HUES64 (cell line): ENCODE data around the gene RAB8A.
"Not testable (repeated sequence)": the region's sequence is repeated elsewhere in the genome, so short reads cannot be mapped to it uniquely, and the experiment has no call there.

Experiments used
- H3K27ac ChIP-seq: 2 replicates; pipeline ENCODE4 v1.7.0; 2013; ENCODE audit warnings: low read depth, low read length, inconsistent platforms
- H3K27me3 ChIP-seq: 2 replicates; pipeline ENCODE4 v1.6.1; 2013; ENCODE audit warnings: mild to moderate bottlenecking, low read length; ENCODE audit not compliant: insufficient read depth
- H3K36me3 ChIP-seq: 2 replicates; pipeline ENCODE4 v1.6.1; 2013; ENCODE audit warnings: mild to moderate bottlenecking, low read length; ENCODE audit not compliant: insufficient read depth
- H3K4me1 ChIP-seq: 2 replicates; pipeline ENCODE4 v1.6.1; 2013; ENCODE audit warnings: mild to moderate bottlenecking, low read length, moderate library complexity; ENCODE audit not compliant: insufficient read depth
- H3K4me3 ChIP-seq: 2 replicates; pipeline ENCODE4 v1.5.1; 2013; ENCODE audit warnings: mild to moderate bottlenecking, low read length, moderate library complexity
- H3K9ac ChIP-seq: 2 replicates; pipeline ENCODE4 v1.6.1; 2013; ENCODE audit warnings: mild to moderate bottlenecking, low read depth, low read length
- H3K9me3 ChIP-seq: 2 replicates; pipeline ENCODE4 v1.6.1; 2013; ENCODE audit warnings: low read depth, low read length; ENCODE audit not compliant: insufficient read depth
- WGBS: fragments of 150-250, 120-280 bp; methylation state at CpG from one replicate; pipeline ENCODE4 v1.1.7; 2013; ENCODE audit warnings: missing lambda C conversion rate; 5-methylcytosine and 5-hydroxymethylcytosine counted together

The RAB8A gene

GRCh38 chr19:16117594-16118033, 5.9 kb downstream of the RAB8A start:
- H3K36me3 ChIP-seq: peaks cover 66% of the 10 kb centered on the region

GRCh38 chr19:16118489-16119033, 6.9 kb downstream of the RAB8A start:
- 96% methylated on average over 12 of the region's 12 CpGs for WGBS
- no peak overlapping the region for H3K9ac ChIP-seq

More at GRCh38 chr19:16117594-16118033, 5.9 kb downstream of the RAB8A start:
- no peak overlapping the region for H3K9ac ChIP-seq
- no peak overlapping the region for H3K4me3 ChIP-seq
- no peak overlapping the region for H3K27ac ChIP-seq
- no peaks in the 10 kb centered on the region for H3K9me3 ChIP-seq
- H3K4me1 ChIP-seq: peaks cover under 1% of the 10 kb centered on the region; the same call in 1 of the 2 replicates
- no peaks in the 10 kb centered on the region for H3K27me3 ChIP-seq
- 88% methylated on average over 11 of the region's 11 CpGs for WGBS

GRCh38 chr19:16119075-16119857, 7.6 kb downstream of the RAB8A start:
- not testable (repeated sequence) for H3K9me3 ChIP-seq, H3K4me3 ChIP-seq, H3K9ac ChIP-seq, H3K27me3 ChIP-seq, H3K27ac ChIP-seq, H3K4me1 ChIP-seq
- 97% methylated on average over 19 of the region's 19 CpGs for WGBS
- H3K36me3 ChIP-seq: peaks cover 71% of the 10 kb centered on the region

More at GRCh38 chr19:16118489-16119033, 6.9 kb downstream of the RAB8A start:
- H3K27me3 ChIP-seq: no peaks in the 10 kb centered on the region
- no peak overlapping the region for H3K4me3 ChIP-seq
- H3K27ac ChIP-seq: no peak overlapping the region
- peaks cover 69% of the 10 kb centered on the region for H3K36me3 ChIP-seq
- no peaks in the 10 kb centered on the region for H3K4me1 ChIP-seq
- no peaks in the 10 kb centered on the region for H3K9me3 ChIP-seq

- H3K27me3 ChIP-seq: no peaks in the 10 kb centered on the region
- no peak overlapping the region for H3K27ac ChIP-seq
- WGBS: 92% methylated on average over 5 of the region's 5 CpGs
- H3K9me3 ChIP-seq: no peaks in the 10 kb centered on the region
- H3K4me3 ChIP-seq: no peak overlapping the region
- no peaks in the 10 kb centered on the region for H3K4me1 ChIP-seq
- peaks cover 81% of the 10 kb centered on the region for H3K36me3 ChIP-seq
- no peak overlapping the region for H3K9ac ChIP-seq
Observed at GRCh38 chr19:16121141-16121540, 9.5 kb downstream of the RAB8A start.

GRCh38 chr19:16121967-16122366, 10.3 kb downstream of the RAB8A start:
- Histone ChIP-seq H3K9me3 (no peaks in the 10 kb centered on the region), H3K27me3 (no peaks in the 10 kb centered on the region), H3K27ac (no peak overlapping the region), H3K4me3 (no peak overlapping the region), H3K36me3 (peaks cover 84% of the 10 kb centered on the region), H3K4me1 (no peaks in the 10 kb centered on the region), H3K9ac (no peak overlapping the region)
- 96% methylated on average over 11 of the region's 11 CpGs for WGBS

- Histone ChIP-seq H3K9me3 (no peaks in the 10 kb centered on the region), H3K27ac (no peak overlapping the region), H3K9ac (no peak overlapping the region), H3K4me1 (no peaks in the 10 kb centered on the region), H3K4me3 (no peak overlapping the region), H3K27me3 (no peaks in the 10 kb centered on the region), H3K36me3 (peaks cover 94% of the 10 kb centered on the region)
- WGBS: 94% methylated on average over 14 of the region's 14 CpGs
Observed at GRCh38 chr19:16124953-16125352, 13.3 kb downstream of the RAB8A start.

- no peak overlapping the region for H3K9ac ChIP-seq
- 82% methylated on average over 10 of the region's 10 CpGs for WGBS
Observed at GRCh38 chr19:16125737-16126495, 14.2 kb downstream of the RAB8A start.

GRCh38 chr19:16127080-16127479, 15.4 kb downstream of the RAB8A start:
- no peaks in the 10 kb centered on the region for H3K4me1 ChIP-seq
- H3K9ac ChIP-seq: no peak overlapping the region
- H3K36me3 ChIP-seq: peaks cover 88% of the 10 kb centered on the region
- H3K4me3 ChIP-seq: no peak overlapping the region
- H3K27ac ChIP-seq: no peak overlapping the region
- H3K9me3 ChIP-seq: no peaks in the 10 kb centered on the region
- 85% methylated on average over 11 of the region's 11 CpGs for WGBS
- H3K27me3 ChIP-seq: no peaks in the 10 kb centered on the region

More at GRCh38 chr19:16125737-16126495, 14.2 kb downstream of the RAB8A start:
- Histone ChIP-seq H3K9me3 (no peaks in the 10 kb centered on the region), H3K4me3 (no peak overlapping the region), H3K36me3 (peaks cover 93% of the 10 kb centered on the region), H3K27me3 (no peaks in the 10 kb centered on the region), H3K4me1 (no peaks in the 10 kb centered on the region), H3K27ac (no peak overlapping the region)

- Histone ChIP-seq H3K9me3 (no peaks in the 10 kb centered on the region), H3K27ac (no peak overlapping the region), H3K27me3 (no peaks in the 10 kb centered on the region), H3K4me3 (no peak overlapping the region), H3K9ac (no peak overlapping the region), H3K4me1 (no peaks in the 10 kb centered on the region), H3K36me3 (peaks cover 88% of the 10 kb centered on the region)
- 96% methylated on average over 21 of the region's 21 CpGs for WGBS
Observed at GRCh38 chr19:16127776-16128371, 16.2 kb downstream of the RAB8A start.

- Histone ChIP-seq H3K27me3 (no peaks in the 10 kb centered on the region), H3K9me3 (no peaks in the 10 kb centered on the region), H3K9ac (no peak overlapping the region), H3K4me3 (no peak overlapping the region), H3K4me1 (peaks cover under 1% of the 10 kb centered on the region; the same call in 1 of the 2 replicates), H3K27ac (no peak overlapping the region), H3K36me3 (peaks cover 69% of the 10 kb centered on the region)
- WGBS: 62% methylated on average over 3 of the region's 3 CpGs
Observed at GRCh38 chr19:16131648-16132047, 20.0 kb downstream of the RAB8A start.

- WGBS: 96% methylated on average over 4 of the region's 4 CpGs
- H3K9me3 ChIP-seq: no peaks in the 10 kb centered on the region
- H3K27me3 ChIP-seq: no peaks in the 10 kb centered on the region
- no peak overlapping the region for H3K9ac ChIP-seq
- H3K27ac ChIP-seq: no peak overlapping the region
- peaks cover 4% of the 10 kb centered on the region; the same call in 1 of the 2 replicates for H3K4me1 ChIP-seq
- no peak overlapping the region for H3K4me3 ChIP-seq
- H3K36me3 ChIP-seq: peaks cover 49% of the 10 kb centered on the region
Observed at GRCh38 chr19:16133818-16134217, 22.1 kb downstream of the RAB8A start.
